Iris pigment epithelial cell (primary cell): ENCODE results near the gene CDC20B.
"Not testable (repeated sequence)": the region's sequence is repeated elsewhere in the genome, so short reads cannot be mapped to it uniquely, and the experiment has no call there.

Experiments
- DNase-seq: peaks from one replicate; pipeline ENCODE4 v3.0.0-alpha.2; 2011; ENCODE audit warnings: low read depth

CDC20B gene

GRCh38 chr5:55104036-55104772 lies 68.8 kb downstream of the CDC20B start:
- no peak for DNase-seq

GRCh38 chr5:55102348-55102747 lies 70.6 kb downstream of the CDC20B start, which contains the start of gene GZMA:
Gene GZMA (plus strand): TSS chr5:55102646. CDS start chr5:55102683, 37 bp downstream.
- DNase-seq = no peak

- DNase-seq = no peak
These were observed 71.3 kb downstream of the CDC20B start for GRCh38 chr5:55101556-55102276.

GRCh38 chr5:55101148-55101547 lies 71.8 kb downstream of the CDC20B start:
- not testable (repeated sequence) for DNase-seq

GRCh38 chr5:55096861-55097260 lies 76.1 kb downstream of the CDC20B start:
- DNase-seq = no peak

GRCh38 chr5:55096182-55096581 lies 76.8 kb downstream of the CDC20B start:
- DNase-seq = no peak

- DNase-seq = not testable (repeated sequence)
These were observed 82.0 kb downstream of the CDC20B start for GRCh38 chr5:55091011-55091410.

- DNase-seq = not testable (repeated sequence)
These were observed 83.7 kb downstream of the CDC20B start for GRCh38 chr5:55089301-55089700.

GRCh38 chr5:55081541-55081940 lies 91.4 kb downstream of the CDC20B start:
- DNase-seq = no peak

- DNase-seq = no peak
These were observed 99.8 kb downstream of the CDC20B start for GRCh38 chr5:55073211-55073610.

- peak; percentile 12 for DNase-seq
These were observed 100.3 kb downstream of the CDC20B start for GRCh38 chr5:55072666-55073065.

- DNase-seq = no peak
These were observed 101.6 kb downstream of the CDC20B start for GRCh38 chr5:55071413-55071812.

- DNase-seq = no peak
These were observed 102.0 kb downstream of the CDC20B start for GRCh38 chr5:55070968-55071367.

GRCh38 chr5:55066277-55066676 lies 106.7 kb downstream of the CDC20B start:
- DNase-seq = no peak

GRCh38 chr5:55064523-55064922 lies 108.5 kb downstream of the CDC20B start:
- no peak for DNase-seq

- DNase-seq = peak; percentile 80
These were observed 109.1 kb downstream of the CDC20B start for GRCh38 chr5:55063899-55064298.

- DNase-seq = peak; percentile 66
These were observed 109.6 kb downstream of the CDC20B start for GRCh38 chr5:55063220-55063863.
